SK-N-SH treated with all-trans-retinoic acid at 6 μM for 48 hours (cell line): Measurements from ENCODE around the gene PDIA5.

Source experiments
- GLIS3 ChIP-seq: fragments of 250-450 bp; sonication (Bioruptor Pico); IDR thresholded peaks from 2 replicates; pipeline ENCODE4 v1.5.0; 2020; ENCODE audit warnings: mild to moderate bottlenecking, moderate library complexity
- PPARA ChIP-seq: fragments of 250-450 bp; sonication (Bioruptor Pico); IDR thresholded peaks from 2 replicates; pipeline ENCODE4 v1.5.0; 2020; ENCODE audit warnings: mild to moderate bottlenecking, borderline replicate concordance
- RARB ChIP-seq: fragments of 250-450 bp; sonication (Bioruptor Pico); IDR thresholded peaks from 2 replicates; pipeline ENCODE4 v1.8.0; 2021; ENCODE audit warnings: mild to moderate bottlenecking, moderate library complexity
- SNAI2 ChIP-seq: fragments of 250-450 bp; sonication (Bioruptor Pico); IDR thresholded peaks from 2 replicates; pipeline ENCODE4 v1.5.0; 2020; ENCODE audit warnings: mild to moderate bottlenecking, moderate library complexity
- TCF4 ChIP-seq: fragments of 250-450 bp; sonication (Bioruptor Pico); IDR thresholded peaks from 2 replicates; pipeline ENCODE4 v1.8.0; 2021; ENCODE audit warnings: mild to moderate bottlenecking, moderate library complexity, borderline replicate concordance
- ZNF70 ChIP-seq: fragments of 450-650 bp; formaldehyde crosslinking; IDR thresholded peaks from 2 replicates; pipeline ENCODE4 v1.5.0; 2020; ENCODE audit warnings: mild to moderate bottlenecking, moderate library complexity
- ZNF8 ChIP-seq: fragments of 450-650 bp; formaldehyde crosslinking; IDR thresholded peaks from 2 replicates; pipeline ENCODE4 v1.5.0; 2020; ENCODE audit warnings: mild to moderate bottlenecking, moderate library complexity
- TF ChIP-seq, protein P1 (sequence below): fragments of 250-450 bp; sonication (Bioruptor Pico); IDR thresholded peaks from 2 replicates; pipeline ENCODE4 v1.8.0; 2020; ENCODE audit warnings: mild to moderate bottlenecking, moderate library complexity, borderline replicate concordance

DNA sequence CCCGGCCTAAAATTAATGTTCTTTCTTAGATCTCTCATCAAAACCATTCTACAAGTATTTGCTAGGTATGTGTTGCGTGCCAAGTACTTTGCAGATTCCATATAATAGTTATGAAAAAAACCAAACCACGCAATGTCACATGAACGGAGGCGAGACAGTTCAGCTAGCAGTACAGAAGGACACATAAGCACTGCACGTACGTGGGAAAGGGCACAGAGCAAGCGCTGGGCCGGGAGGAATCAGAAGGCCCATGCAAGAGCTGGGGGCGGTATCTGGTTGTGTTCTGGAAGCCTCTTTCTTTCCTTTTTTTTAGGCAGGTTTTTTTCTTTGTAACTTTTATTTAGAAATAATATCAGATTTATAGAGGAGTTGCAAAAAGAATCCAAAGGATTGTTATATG, 11.3 kb downstream of the PDIA5 start:
- TF ChIP-seq TCF4 (CRISPR knock-in tag) (no peak), SNAI2 (CRISPR knock-in tag) (no peak), ZNF8 (CRISPR knock-in tag) (no peak), GLIS3 (CRISPR knock-in tag) (no peak), ZNF70 (no peak), RARB (CRISPR knock-in tag) (no peak), PPARA (no peak)
- TF ChIP-seq, protein P1, sequence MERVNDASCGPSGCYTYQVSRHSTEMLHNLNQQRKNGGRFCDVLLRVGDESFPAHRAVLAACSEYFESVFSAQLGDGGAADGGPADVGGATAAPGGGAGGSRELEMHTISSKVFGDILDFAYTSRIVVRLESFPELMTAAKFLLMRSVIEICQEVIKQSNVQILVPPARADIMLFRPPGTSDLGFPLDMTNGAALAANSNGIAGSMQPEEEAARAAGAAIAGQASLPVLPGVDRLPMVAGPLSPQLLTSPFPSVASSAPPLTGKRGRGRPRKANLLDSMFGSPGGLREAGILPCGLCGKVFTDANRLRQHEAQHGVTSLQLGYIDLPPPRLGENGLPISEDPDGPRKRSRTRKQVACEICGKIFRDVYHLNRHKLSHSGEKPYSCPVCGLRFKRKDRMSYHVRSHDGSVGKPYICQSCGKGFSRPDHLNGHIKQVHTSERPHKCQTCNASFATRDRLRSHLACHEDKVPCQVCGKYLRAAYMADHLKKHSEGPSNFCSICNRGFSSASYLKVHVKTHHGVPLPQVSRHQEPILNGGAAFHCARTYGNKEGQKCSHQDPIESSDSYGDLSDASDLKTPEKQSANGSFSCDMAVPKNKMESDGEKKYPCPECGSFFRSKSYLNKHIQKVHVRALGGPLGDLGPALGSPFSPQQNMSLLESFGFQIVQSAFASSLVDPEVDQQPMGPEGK (CRISPR knock-in tag), result no peak
